SJSA1 (cell line): ENCODE results near the gene KRTAP2-4. TPM values are rescaled to one million over a fixed set of nuclear protein-coding genes. Genes with fewer than 3 reads are reported as not detected.
"Not testable (repeated sequence)": the region's sequence is repeated elsewhere in the genome, so short reads cannot be mapped to it uniquely, and the experiment has no call there.

ENCODE experiments used
- DNase-seq, 2 experiments: peaks; one replicate each; pipeline ENCODE4 v3.0.0-alpha.2; 2015 to 2020; ENCODE audit warnings: low spot score in 2 of 2, low read depth in 1 of 2
- H3K27ac ChIP-seq: fragments of 250-450 bp; sonication (Bioruptor Pico); 2 replicates; pipeline ENCODE4 v1.5.1; 2020; ENCODE audit warnings: mild to moderate bottlenecking, moderate library complexity
- H3K27me3 ChIP-seq: fragments of 250-450 bp; sonication (Bioruptor Pico); replicated peaks from 2 replicates; pipeline ENCODE4 v1.5.1; 2020; ENCODE audit warnings: mild to moderate bottlenecking, moderate library complexity
- H3K36me3 ChIP-seq: fragments of 250-450 bp; sonication (Bioruptor Pico); 2 replicates; pipeline ENCODE4 v1.5.1; 2020; ENCODE audit warnings: mild to moderate bottlenecking
- H3K4me1 ChIP-seq: fragments of 250-450 bp; sonication (Bioruptor Pico); replicated peaks from 2 replicates; pipeline ENCODE4 v1.6.1; 2021; ENCODE audit warnings: mild to moderate bottlenecking
- H3K4me3 ChIP-seq: fragments of 250-450 bp; sonication (Bioruptor Pico); 2 replicates; pipeline ENCODE4 v1.5.1; 2020; ENCODE audit warnings: mild to moderate bottlenecking
- H3K9me3 ChIP-seq: fragments of 250-450 bp; sonication (Bioruptor Pico); replicated peaks from 2 replicates; pipeline ENCODE4 v1.5.1; 2020; ENCODE audit warnings: mild to moderate bottlenecking
- total RNA-seq: library from RNA; depleted of rRNA; stranded (reverse); fragments of >200 nt; shearing (Covaris generic); gene quantifications from 2 replicates; pipeline ENCODE4 v1.2.3, GENCODE V29; 2014; rRNA removed

The KRTAP2-4 gene
- total RNA-seq = not detected in 2 replicates

- no peaks in the 10 kb centered on the region for H3K36me3 ChIP-seq
- H3K27ac ChIP-seq = 0 out of 2 replicates have a peak within 1 kb of the TSS, but pooled peaks have one; percentile 14
- DNase-seq = peak; percentile 61 to 65
- no peak within 1 kb of the TSS for H3K4me3 ChIP-seq
- H3K27me3 ChIP-seq = no peaks in the 10 kb centered on the region
- H3K4me1 ChIP-seq = peaks cover 57% of the 10 kb centered on the region
- H3K9me3 ChIP-seq = peaks cover 6% of the 10 kb centered on the region; the same call in 1 of the 2 replicates
These were observed at the start of gene KRTAP2-4 for GRCh38 chr17:41065829-41066624. Gene KRTAP2-4 (minus strand): TSS chr17:41065879. CDS start chr17:41065845, 34 bp downstream.

GRCh38 chr17:41111151-41111885 lies 45.6 kb upstream of the KRTAP2-4 start:
- H3K4me3 ChIP-seq = no peak overlapping the region
- no peak for DNase-seq

GRCh38 chr17:41108728-41109386 lies 43.2 kb upstream of the KRTAP2-4 start:
- not testable (repeated sequence) for H3K4me3 ChIP-seq, H3K27ac ChIP-seq, H3K27me3 ChIP-seq, DNase-seq, H3K4me1 ChIP-seq, H3K36me3 ChIP-seq, H3K9me3 ChIP-seq

More at GRCh38 chr17:41111151-41111885, 45.6 kb upstream of the KRTAP2-4 start:
- H3K4me1 ChIP-seq = peaks cover 4% of the 10 kb centered on the region
- no peaks in the 10 kb centered on the region for H3K27me3 ChIP-seq
- no peaks in the 10 kb centered on the region for H3K36me3 ChIP-seq
- no peaks in the 10 kb centered on the region for H3K9me3 ChIP-seq
- no peak overlapping the region for H3K27ac ChIP-seq

GRCh38 chr17:41107941-41108450 lies 42.3 kb upstream of the KRTAP2-4 start:
- H3K9me3 ChIP-seq = no peaks in the 10 kb centered on the region
- DNase-seq = no peak
- no peak overlapping the region for H3K27ac ChIP-seq
- H3K36me3 ChIP-seq = no peaks in the 10 kb centered on the region
- no peaks in the 10 kb centered on the region for H3K27me3 ChIP-seq
- no peak overlapping the region for H3K4me3 ChIP-seq
- H3K4me1 ChIP-seq = peaks cover 15% of the 10 kb centered on the region

- H3K36me3 ChIP-seq, H3K27me3 ChIP-seq, H3K9me3 ChIP-seq, H3K4me3 ChIP-seq, DNase-seq: not testable (repeated sequence)
- Histone ChIP-seq H3K27ac (peak within 1 kb of the TSS; percentile 56), H3K4me1 (peaks cover 15% of the 10 kb centered on the region)
These were observed 39.7 kb upstream of the KRTAP2-4 start, which contains the start of gene KRTAP4-9 for GRCh38 chr17:41105347-41105746. Gene KRTAP4-9 (plus strand): TSS chr17:41105389. CDS start chr17:41105389, 0 bp downstream.

GRCh38 chr17:41104386-41105038 lies 38.8 kb upstream of the KRTAP2-4 start:
- H3K36me3 ChIP-seq, H3K4me3 ChIP-seq, H3K27me3 ChIP-seq, H3K9me3 ChIP-seq: not testable (repeated sequence)
- peak in 1 of 2 experiments; percentile 37 for DNase-seq
- H3K27ac ChIP-seq = peak overlapping the region; percentile 56
- H3K4me1 ChIP-seq = peaks cover 20% of the 10 kb centered on the region

GRCh38 chr17:41103896-41104295 lies 38.2 kb upstream of the KRTAP2-4 start:
- DNase-seq = peak in 1 of 2 experiments; percentile 46
- Histone ChIP-seq H3K27ac (peak overlapping the region; percentile 56), H3K27me3 (no peaks in the 10 kb centered on the region), H3K4me1 (peaks cover 21% of the 10 kb centered on the region), H3K9me3 (no peaks in the 10 kb centered on the region), H3K4me3 (no peak overlapping the region), H3K36me3 (no peaks in the 10 kb centered on the region)

- no peak within 1 kb of the TSS for H3K27ac ChIP-seq
- DNase-seq = no peak
These were observed 36.0 kb upstream of the KRTAP2-4 start, which contains the start of gene KRTAP4-16 for GRCh38 chr17:41101586-41102259. Gene KRTAP4-16 (minus strand): TSS chr17:41102209. CDS start chr17:41102209, 0 bp downstream.

GRCh38 chr17:41099682-41100480 lies 34.2 kb upstream of the KRTAP2-4 start:
- Histone ChIP-seq H3K4me1 (peaks cover 19% of the 10 kb centered on the region), H3K27ac (peak overlapping the region; percentile 60)
- DNase-seq = peak; percentile 57 to 72

More at GRCh38 chr17:41101586-41102259, 36.0 kb upstream of the KRTAP2-4 start, which contains the start of gene KRTAP4-16:
- Histone ChIP-seq H3K9me3 (no peaks in the 10 kb centered on the region), H3K4me1 (peaks cover 22% of the 10 kb centered on the region), H3K4me3 (no peak within 1 kb of the TSS), H3K27me3 (no peaks in the 10 kb centered on the region), H3K36me3 (no peaks in the 10 kb centered on the region)

GRCh38 chr17:41098481-41098880 lies 32.8 kb upstream of the KRTAP2-4 start:
- H3K9me3 ChIP-seq = no peaks in the 10 kb centered on the region
- no peak overlapping the region for H3K27ac ChIP-seq
- H3K4me1 ChIP-seq = peaks cover 16% of the 10 kb centered on the region
- H3K27me3 ChIP-seq = no peaks in the 10 kb centered on the region
- no peaks in the 10 kb centered on the region for H3K36me3 ChIP-seq
- no peak for DNase-seq
- H3K4me3 ChIP-seq = no peak overlapping the region

More at GRCh38 chr17:41099682-41100480, 34.2 kb upstream of the KRTAP2-4 start:
- H3K9me3 ChIP-seq, H3K36me3 ChIP-seq, H3K27me3 ChIP-seq, H3K4me3 ChIP-seq: not testable (repeated sequence)

GRCh38 chr17:41098042-41098441 lies 32.4 kb upstream of the KRTAP2-4 start, which contains the start of gene KRTAP4-8:
Gene KRTAP4-8 (minus strand): TSS chr17:41098142. CDS start chr17:41098084, 58 bp downstream.
- no peak for DNase-seq
- H3K4me3 ChIP-seq = no peak within 1 kb of the TSS
- H3K4me1 ChIP-seq = peaks cover 12% of the 10 kb centered on the region
- H3K27ac ChIP-seq = no peak within 1 kb of the TSS
- H3K27me3 ChIP-seq = no peaks in the 10 kb centered on the region
- no peaks in the 10 kb centered on the region for H3K36me3 ChIP-seq
- H3K9me3 ChIP-seq = no peaks in the 10 kb centered on the region

GRCh38 chr17:41096055-41096454 lies 30.4 kb upstream of the KRTAP2-4 start:
- Histone ChIP-seq H3K4me3 (no peak overlapping the region), H3K27ac (no peak overlapping the region), H3K36me3 (no peaks in the 10 kb centered on the region)

More at GRCh38 chr17:41096055-41096454, 30.4 kb upstream of the KRTAP2-4 start:
- H3K9me3 ChIP-seq = no peaks in the 10 kb centered on the region
- no peak for DNase-seq
- peaks cover 12% of the 10 kb centered on the region for H3K4me1 ChIP-seq
- H3K27me3 ChIP-seq = no peaks in the 10 kb centered on the region
